ENCODE results near the gene ACAA1. TPM values are rescaled to one million over a fixed set of nuclear protein-coding genes. Genes with fewer than 3 reads are reported as not detected.

Gene ACAA1
- total and polyA plus RNA-seq, 2 of the 13 experiments (the other 11 are each of a cell fraction or from before 2014, with no cell fraction given) = 60.8 to 188 TPM

GRCh38 chr3:38138349-38139190, 1.6 kb upstream of the ACAA1 start, which contains the start of gene MYD88 (continued):
- TF ChIP-seq NR2F6 (IDR thresholded peaks at IDR 0.05) (no peak), NR2F6 (CRISPR knock-in tag; IDR thresholded peaks at IDR 0.05) (no peak), KLF16 (CRISPR knock-in tag; IDR thresholded peaks at IDR 0.05) (peak in 1 of 2 experiments; percentile 58; a peak in 2 of 4 replicates), ZNF574 (CRISPR knock-in tag; IDR thresholded peaks at IDR 0.05) (peak; percentile 67), NBN (conservative IDR thresholded peaks at IDR 0.05) (no peak), ZNF414 (CRISPR knock-in tag; IDR thresholded peaks at IDR 0.05) (no peak), PRPF4 (IDR thresholded peaks at IDR 0.05; ENCODE audit: low read depth, low read length, poor library complexity, severe bottlenecking) (no peak), THAP9 (CRISPR knock-in tag; IDR thresholded peaks at IDR 0.05; ENCODE audit: borderline replicate concordance) (peak; percentile 21; the same call in 1 of the 2 replicates), ZNF382 (CRISPR knock-in tag; IDR thresholded peaks at IDR 0.05; ENCODE audit: borderline replicate concordance) (no peak), ZBTB14 (CRISPR knock-in tag; IDR thresholded peaks at IDR 0.05) (no peak), ZNF296 (CRISPR knock-in tag; conservative IDR thresholded peaks at IDR 0.05) (no peak), CHCHD3 (CRISPR knock-in tag; IDR thresholded peaks at IDR 0.05) (0 out of 2 replicates have a peak, but pooled peaks have one; percentile 34), ZNF274 (CRISPR knock-in tag; IDR thresholded peaks at IDR 0.05) (no peak), JARID2 (CRISPR knock-in tag; IDR thresholded peaks at IDR 0.05; ENCODE audit: insufficient replicate concordance) (no peak), HCFC1 (IDR thresholded peaks at IDR 0.05; ENCODE audit: low read depth, low read length) (no peak), KLF9 (CRISPR knock-in tag; IDR thresholded peaks at IDR 0.05; ENCODE audit: low read depth) (no peak), HOXA9 (CRISPR knock-in tag; IDR thresholded peaks at IDR 0.05; ENCODE audit: borderline replicate concordance) (no peak; the same call in 1 of the 2 replicates), ZNF337 (CRISPR knock-in tag; IDR thresholded peaks at IDR 0.05; ENCODE audit: borderline replicate concordance, low read depth) (no peak), ZBTB8A (CRISPR knock-in tag; IDR thresholded peaks at IDR 0.05; ENCODE audit: borderline replicate concordance, low read depth) (no peak), NFE2L1 (CRISPR knock-in tag; IDR thresholded peaks at IDR 0.05; ENCODE audit: borderline replicate concordance) (no peak), RFX5 (IDR thresholded peaks at IDR 0.05; ENCODE audit: low read depth, low read length) (0 out of 2 replicates have a peak, but pooled peaks have one; percentile 7), FOXM1 (CRISPR knock-in tag; IDR thresholded peaks at IDR 0.05) (no peak), TEAD2 (CRISPR knock-in tag; IDR thresholded peaks at IDR 0.05) (no peak)
